Erythroblast (primary cell): ENCODE results near the gene CSMD2.

Source experiments
- GATA1 ChIP-seq: IDR thresholded peaks from 2 replicates; pipeline ENCODE4 v1.6.1; 2011; ENCODE audit warnings: low read depth, mild to moderate bottlenecking, control low read depth, low read length, moderate library complexity
- POLR2A ChIP-seq: IDR thresholded peaks from 2 replicates; pipeline ENCODE4 v1.6.1; 2011; ENCODE audit warnings: mild to moderate bottlenecking, low read length

GRCh38 chr1:34052565-34052964 is 112.5 kb downstream of the CSMD2 start:
- no peak for TF ChIP-seq POLR2A
- no peak for TF ChIP-seq GATA1
